Lung (tissue), 16 donors: ENCODE results near the gene OPALIN. TPM values are rescaled to one million over a fixed set of nuclear protein-coding genes. Genes with fewer than 3 reads are reported as not detected.

Experiments used
- ATAC-seq: fragments of 200-7000 bp; cut with Tn5 transposase; one replicate; pipeline ENCODE4 v1.9.1; 2020; ENCODE audit warnings: moderate number of reproducible peaks; ENCODE audit not compliant: insufficient read depth, low FRiP score
- DNase-seq, 3 donors: peaks; one replicate each; pipeline ENCODE4 v3.0.0-alpha.2; 2013 to 2017
- H3K27ac ChIP-seq, 2 donors: one replicate each; pipeline ENCODE4 v1.5.1; 2013; ENCODE audit warnings: mild to moderate bottlenecking in 2 of 2, moderate library complexity in 2 of 2, control low read depth in 1 of 2, inconsistent platforms in 1 of 2, low read depth in 1 of 2, low read length in 1 of 2
- H3K27me3 ChIP-seq, 3 donors: one replicate each; pipeline ENCODE4 v1.5.1; 2013; ENCODE audit warnings: low read length in 2 of 3; ENCODE audit not compliant: control insufficient read depth in 3 of 3, insufficient read depth in 3 of 3
- H3K36me3 ChIP-seq, 4 donors: one replicate each; pipeline ENCODE4 v1.5.1; 2013; ENCODE audit warnings: low read length in 4 of 4, mild to moderate bottlenecking in 1 of 4, moderate library complexity in 1 of 4; ENCODE audit not compliant: control insufficient read depth in 4 of 4, insufficient read depth in 4 of 4
- H3K4me1 ChIP-seq, 5 donors: one replicate each; pipeline ENCODE4 v1.5.1; 2013; ENCODE audit warnings: low read length in 5 of 5, mild to moderate bottlenecking in 2 of 5, moderate library complexity in 1 of 5; ENCODE audit not compliant: control insufficient read depth in 5 of 5, insufficient read depth in 5 of 5
- H3K4me3 ChIP-seq: one replicate; pipeline ENCODE4 v1.5.1; 2013; ENCODE audit warnings: mild to moderate bottlenecking, control low read depth, moderate library complexity
- H3K9ac ChIP-seq, 2 donors: one replicate each; pipeline ENCODE4 v1.5.1; 2013; ENCODE audit warnings: low read length in 2 of 2, control low read depth in 1 of 2; ENCODE audit not compliant: insufficient read depth in 1 of 2
- H3K9me3 ChIP-seq, 4 donors: one replicate each; pipeline ENCODE4 v1.5.1; 2013; ENCODE audit warnings: low read length in 3 of 4, mild to moderate bottlenecking in 1 of 4, moderate library complexity in 1 of 4; ENCODE audit not compliant: control insufficient read depth in 4 of 4, insufficient read depth in 3 of 4
- CTCF ChIP-seq: IDR thresholded peaks from 2 replicates; pipeline ENCODE4 v1.5.1; 2012; ENCODE audit warnings: mild to moderate bottlenecking; ENCODE audit errors: control extremely low read depth, extremely low read depth
- WGBS, 2 donors: extraction: QIAGEN DNeasy Blood & Tissue Kit; methylation state at CpG; one replicate each; pipeline ENCODE4 v1.1.7; 2013; 5-methylcytosine and 5-hydroxymethylcytosine counted together
- long read RNA-seq, 5 donors: transcript quantifications; one replicate each; lab custom pipeline, GENCODE V29; 2026
- polyA plus RNA-seq, 2 donors: library from polyadenylated mRNA; stranded (reverse); fragments of 200-250 nt; gene quantifications; one replicate each; pipeline ENCODE4 v1.2.1, GENCODE V29; 2013
- total RNA-seq, 2 donors: library from RNA; depleted of rRNA in 1 of 2; stranded (reverse); fragments of >200 nt in 1 of 2; gene quantifications; one replicate each; pipeline ENCODE4 v1.2.1, GENCODE V29; 2014 to 2021
- donor health status: control.
- donor health status: control.
- donor health status: Bipolar disorder and iron deficiency.
- donor health status: healthy.
- donor health status: DM: yes; HTN: yes; CAD: no.

The OPALIN gene, protein sequence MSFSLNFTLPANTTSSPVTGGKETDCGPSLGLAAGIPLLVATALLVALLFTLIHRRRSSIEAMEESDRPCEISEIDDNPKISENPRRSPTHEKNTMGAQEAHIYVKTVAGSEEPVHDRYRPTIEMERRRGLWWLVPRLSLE
- total RNA-seq (not detected), polyA plus RNA-seq (not detected)
- long read RNA-seq, donor 1: 0 reads
- long read RNA-seq, donor 2: 0 reads
- long read RNA-seq, donor 3: 0 reads
- long read RNA-seq, donor 4: 0 reads
- long read RNA-seq, donor 5: 0 reads

DNA sequence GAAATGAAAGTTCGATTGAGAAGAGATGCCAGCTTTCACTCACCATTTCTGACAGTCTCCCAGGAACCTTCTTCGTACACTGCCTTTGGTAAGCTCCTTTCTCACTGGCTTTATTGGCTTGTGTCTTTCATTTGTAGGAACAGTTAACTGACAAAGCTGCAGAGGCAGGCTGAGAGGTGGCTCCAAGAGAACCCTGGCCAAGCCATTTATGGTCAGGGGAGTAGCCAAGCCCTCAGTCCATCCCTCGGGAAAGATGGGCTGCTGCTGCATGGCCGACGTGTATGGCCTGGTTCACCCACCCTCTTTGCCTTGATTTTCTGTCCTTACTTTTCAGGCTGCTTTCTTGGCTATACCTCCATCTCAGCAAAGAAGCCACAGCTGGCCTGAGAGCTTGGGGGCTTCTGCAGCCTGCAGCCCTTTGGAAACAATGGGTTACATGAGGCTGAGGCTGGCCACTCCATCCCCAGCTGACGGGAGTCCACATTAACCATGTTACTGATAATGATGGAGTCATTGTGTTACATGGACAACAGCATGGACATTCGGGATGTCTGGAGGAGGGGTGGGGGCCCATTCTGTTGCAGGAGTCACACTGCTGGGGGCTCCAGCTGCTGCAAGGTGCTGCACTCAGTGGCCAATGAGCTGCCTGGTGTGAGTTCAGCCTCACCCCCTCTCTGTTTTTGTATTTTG, at the start of gene OPALIN:
Gene OPALIN, minus strand, starts transcription at position 152 of the 690 bp plus-strand sequence. Its CDS starts 106 bp downstream, at position 46.
- Histone ChIP-seq H3K9ac (no peak within 1 kb of the TSS), H3K27me3 (no peaks in the 10 kb centered on the region), H3K36me3 (no peaks in the 10 kb centered on the region), H3K9me3 (peaks cover 0 to 3% (median 0%) of the 10 kb centered on the region in 4 donors), H3K4me1 (peaks cover 0 to 1% (median 0%) of the 10 kb centered on the region in 5 donors), H3K4me3 (no peak within 1 kb of the TSS), H3K27ac (no peak within 1 kb of the TSS)
- TF ChIP-seq CTCF: no peak
- no peak for DNase-seq
- WGBS, 2 donors: 79 to 85% methylated on average over 7 of the region's 7 CpGs
- no peak for ATAC-seq

DNA sequence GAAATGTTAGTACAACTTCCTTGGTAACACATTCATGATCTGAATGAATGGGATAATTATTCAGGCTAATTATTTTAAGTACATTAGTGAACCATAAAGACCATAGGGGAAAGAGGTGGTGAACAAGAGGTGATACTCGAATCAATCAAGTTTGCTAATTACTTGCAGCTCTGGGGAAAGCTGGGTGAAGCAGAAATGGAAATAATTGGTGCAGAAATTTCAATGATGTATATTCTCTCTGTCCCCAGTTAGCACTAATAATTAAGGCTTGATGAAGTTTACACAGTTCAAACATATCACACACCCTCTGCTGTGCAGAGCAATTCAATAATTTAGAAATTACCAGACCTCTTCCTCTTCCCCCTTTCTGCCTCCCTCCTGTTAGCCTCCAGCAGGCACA, 49.4 kb upstream of the OPALIN start:
- no peak for DNase-seq
- H3K27me3 ChIP-seq: peaks cover 0 to 14% (median 4%) of the 10 kb centered on the region in 3 donors

DNA sequence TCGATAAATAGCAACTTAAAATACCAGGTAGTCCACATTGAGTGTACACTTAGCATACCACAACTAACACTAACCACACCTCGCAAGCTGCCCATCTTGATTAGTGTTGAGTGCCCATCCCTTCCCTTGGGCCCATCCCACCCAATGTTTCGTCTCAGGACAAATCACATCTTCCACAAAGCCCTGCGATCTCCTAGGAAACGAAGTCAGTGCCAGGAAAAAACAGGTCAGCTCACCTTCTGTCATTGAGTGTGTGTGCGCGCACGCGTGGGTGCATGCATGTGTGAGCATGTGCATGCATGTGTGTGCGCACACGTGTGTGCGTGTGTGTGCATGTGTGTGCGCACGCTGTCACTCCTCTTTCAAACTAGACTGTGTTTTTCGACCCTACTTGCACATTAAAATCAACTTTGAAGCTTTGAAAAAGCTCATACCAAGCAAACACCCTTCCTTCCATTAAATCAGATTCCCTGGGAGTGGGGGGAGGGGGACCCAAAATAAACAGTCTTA, 48.8 kb upstream of the OPALIN start:
- 84 to 88% methylated on average over 15 of the region's 15 CpGs for WGBS, 2 donors
- no peak overlapping the region for H3K4me3 ChIP-seq
- no peaks in the 10 kb centered on the region for H3K9me3 ChIP-seq
- no peaks in the 10 kb centered on the region for H3K4me1 ChIP-seq
- ATAC-seq (no peak), DNase-seq (no peak)
- no peak for TF ChIP-seq CTCF
- H3K27ac ChIP-seq: no peak overlapping the region
- H3K27me3 ChIP-seq: peaks cover 0 to 14% (median 4%) of the 10 kb centered on the region in 3 donors
- no peak overlapping the region for H3K9ac ChIP-seq
- H3K36me3 ChIP-seq: no peaks in the 10 kb centered on the region

More for the DNA sequence above, 49.4 kb upstream of the OPALIN start:
- H3K27ac ChIP-seq: no peak overlapping the region
- no peaks in the 10 kb centered on the region for H3K9me3 ChIP-seq
- H3K9ac ChIP-seq: no peak overlapping the region
- no peaks in the 10 kb centered on the region for H3K36me3 ChIP-seq
- no peak for ATAC-seq
- no peak for TF ChIP-seq CTCF
- no peaks in the 10 kb centered on the region for H3K4me1 ChIP-seq
- no peak overlapping the region for H3K4me3 ChIP-seq
- WGBS, 2 donors: 69 to 87% methylated on average over 1 of the region's 1 CpG
